DOHH2 (cell line): ENCODE results near the gene EYA2.

Experiments
- CTCF ChIP-seq: fragments of 200-600 bp; sonication (generic); IDR thresholded peaks from one replicate; pipeline ENCODE4 v1.5.1; 2014; ENCODE audit warnings: antibody characterized with exemption, mild to moderate bottlenecking, low read depth, low read length; ENCODE audit not compliant: poor library complexity, severe bottlenecking
- EZH2phosphoT487 ChIP-seq: fragments of 200-600 bp; sonication (generic); IDR thresholded peaks from 2 replicates; pipeline ENCODE4 v1.6.1; 2017; ENCODE audit warnings: borderline replicate concordance, mild to moderate bottlenecking, antibody characterized with exemption, low read length, moderate library complexity, mixed read lengths

- TF ChIP-seq CTCF: no peak
- TF ChIP-seq EZH2phosphoT487: no peak
Measured at GRCh38 chr20:46945465-46945864, 50.8 kb downstream of the EYA2 start.
